ENCODE measurements around the gene HLCS.

HLCS gene

GRCh38 chr21:36734367-36735200 is 231.9 kb downstream of the HLCS start:
- no peak overlapping the region for H3K4me3 ChIP-seq (replicated peaks in 1 of 2; ENCODE audit: low read depth in 2 of 2, low read length in 2 of 2)
- DNase-seq (ENCODE audit: low read depth in 2 of 2) = no peak
- TF ChIP-seq CTCF (IDR thresholded peaks at IDR 0.05; ENCODE audit: low read depth, low read length) = no peak

- no peak for DNase-seq (ENCODE audit: low read depth in 2 of 2)
- no peak overlapping the region for H3K4me3 ChIP-seq (replicated peaks in 1 of 2; ENCODE audit: low read depth in 2 of 2, low read length in 2 of 2)
- TF ChIP-seq CTCF (IDR thresholded peaks at IDR 0.05; ENCODE audit: low read depth, low read length) = no peak
These were observed 232.6 kb downstream of the HLCS start for GRCh38 chr21:36733857-36734256.

- DNase-seq (ENCODE audit: low read depth in 2 of 2) = no peak
- no peak for TF ChIP-seq CTCF (IDR thresholded peaks at IDR 0.05; ENCODE audit: low read depth, low read length)
These were observed 233.7 kb downstream of the HLCS start for GRCh38 chr21:36732761-36733160.

GRCh38 chr21:36732217-36732616 is 234.3 kb downstream of the HLCS start:
- H3K4me3 ChIP-seq (replicated peaks in 1 of 2; ENCODE audit: low read depth in 2 of 2, low read length in 2 of 2) = no peak overlapping the region
- DNase-seq (ENCODE audit: low read depth in 2 of 2) = no peak
- TF ChIP-seq CTCF (IDR thresholded peaks at IDR 0.05; ENCODE audit: low read depth, low read length) = no peak

More at GRCh38 chr21:36732761-36733160, 233.7 kb downstream of the HLCS start:
- H3K4me3 ChIP-seq (replicated peaks in 1 of 2; ENCODE audit: low read depth in 2 of 2, low read length in 2 of 2) = no peak overlapping the region

- no peak overlapping the region for H3K4me3 ChIP-seq (replicated peaks in 1 of 2; ENCODE audit: low read depth in 2 of 2, low read length in 2 of 2)
- no peak for DNase-seq (ENCODE audit: low read depth in 2 of 2)
- no peak for TF ChIP-seq CTCF (IDR thresholded peaks at IDR 0.05; ENCODE audit: low read depth, low read length)
These were observed 235.9 kb downstream of the HLCS start for GRCh38 chr21:36730291-36731281.

GRCh38 chr21:36729310-36729970 is 237.0 kb downstream of the HLCS start:
- no peak overlapping the region for H3K4me3 ChIP-seq (replicated peaks in 1 of 2; ENCODE audit: low read depth in 2 of 2, low read length in 2 of 2)
- no peak for TF ChIP-seq CTCF (IDR thresholded peaks at IDR 0.05; ENCODE audit: low read depth, low read length)
- DNase-seq (ENCODE audit: low read depth in 2 of 2) = no peak

Measured in cardiac fibroblast (primary cell).